ENCODE data around the gene CROCC. TPM values are rescaled to one million over a fixed set of nuclear protein-coding genes. Genes with fewer than 3 reads are reported as not detected.

The CROCC gene
- total RNA-seq, 2 donors from 2014 or later, result 6.9 to 21.6 TPM

- intact Hi-C loops (cut with DNase I), result no loop called here
- H3K27ac ChIP-seq, result no peak overlapping the region
- DNase-seq, result no peak
- H3K27me3 ChIP-seq, result peaks cover 10% of the 10 kb centered on the region
- H3K9ac ChIP-seq (ENCODE audit: low read depth in 2 of 2, low read length in 2 of 2), result no peak overlapping the region
- no peaks in the 10 kb centered on the region for H3K36me3 ChIP-seq
- no peak for TF ChIP-seq CTCF (IDR thresholded peaks at IDR 0.05)
- H3K4me3 ChIP-seq, result no peak overlapping the region
- no peaks in the 10 kb centered on the region for H3K9me3 ChIP-seq
- H3K4me1 ChIP-seq, result no peaks in the 10 kb centered on the region
These were observed 54.1 kb downstream of the CROCC start for GRCh38 chr1:16975838-16976237.

GRCh38 chr1:16976966-16977365 is 55.2 kb downstream of the CROCC start:
- intact Hi-C loops (cut with DNase I), result no loop called here
- H3K36me3 ChIP-seq, result no peaks in the 10 kb centered on the region
- H3K9me3 ChIP-seq, result no peaks in the 10 kb centered on the region
- H3K27ac ChIP-seq, result no peak overlapping the region
- DNase-seq, result no peak
- H3K4me1 ChIP-seq, result no peaks in the 10 kb centered on the region
- H3K4me3 ChIP-seq, result no peak overlapping the region
- H3K9ac ChIP-seq (ENCODE audit: low read depth in 2 of 2, low read length in 2 of 2), result no peak overlapping the region
- H3K27me3 ChIP-seq, result peaks cover 11% of the 10 kb centered on the region
- no peak for TF ChIP-seq CTCF (IDR thresholded peaks at IDR 0.05)

- Histone ChIP-seq H3K36me3 (no peaks in the 10 kb centered on the region), H3K4me3 (no peak overlapping the region), H3K9ac (ENCODE audit: low read depth in 2 of 2, low read length in 2 of 2) (no peak overlapping the region), H3K27me3 (peaks cover 11% of the 10 kb centered on the region), H3K9me3 (no peaks in the 10 kb centered on the region), H3K4me1 (no peaks in the 10 kb centered on the region), H3K27ac (no peak overlapping the region)
- TF ChIP-seq CTCF (IDR thresholded peaks at IDR 0.05), result no peak
- no peak for DNase-seq
- intact Hi-C loops (cut with DNase I), result no loop called here
These were observed 55.6 kb downstream of the CROCC start for GRCh38 chr1:16977377-16977776.

GRCh38 chr1:16978139-16978538 is 56.4 kb downstream of the CROCC start:
- DNase-seq, result no peak
- no peaks in the 10 kb centered on the region for H3K9me3 ChIP-seq
- H3K9ac ChIP-seq (ENCODE audit: low read depth in 2 of 2, low read length in 2 of 2), result no peak overlapping the region
- peaks cover 11% of the 10 kb centered on the region for H3K27me3 ChIP-seq
- intact Hi-C loops (cut with DNase I), result no loop called here
- H3K4me1 ChIP-seq, result no peaks in the 10 kb centered on the region
- H3K27ac ChIP-seq, result no peak overlapping the region
- H3K36me3 ChIP-seq, result no peaks in the 10 kb centered on the region
- TF ChIP-seq CTCF (IDR thresholded peaks at IDR 0.05), result no peak
- H3K4me3 ChIP-seq, result no peak overlapping the region

- intact Hi-C loops (cut with DNase I), result no loop called here
- Histone ChIP-seq H3K9ac (ENCODE audit: low read depth in 2 of 2, low read length in 2 of 2) (no peak overlapping the region), H3K36me3 (no peaks in the 10 kb centered on the region), H3K4me3 (no peak overlapping the region), H3K4me1 (no peaks in the 10 kb centered on the region), H3K27ac (peak overlapping the region; percentile 3), H3K27me3 (peaks cover 11% of the 10 kb centered on the region), H3K9me3 (no peaks in the 10 kb centered on the region)
- peak; percentile 37 for DNase-seq
- no peak for TF ChIP-seq CTCF (IDR thresholded peaks at IDR 0.05)
These were observed 57.1 kb downstream of the CROCC start for GRCh38 chr1:16978567-16979474.
